Thoracic aorta (tissue), 2 donors: ENCODE measurements around the gene TAGLN2. TPM values are rescaled to one million over a fixed set of nuclear protein-coding genes. Genes with fewer than 3 reads are reported as not detected.

Source experiments
- ATAC-seq: fragments of 150-250 bp; one replicate; pipeline ENCODE4 v1.8.0; 2017; ENCODE audit warnings: low read depth; ENCODE audit not compliant: insufficient number of reproducible peaks, low FRiP score
- DNase-seq: peaks from one replicate; pipeline ENCODE4 v3.0.0-alpha.2; 2020; ENCODE audit warnings: low spot score
- H3K27ac ChIP-seq, 2 donors: fragments of 200-600 bp; sonication (generic); 1 replicate in 1 of 2; 2 replicates in 1 of 2; pipeline ENCODE4 v1.5.1; 2016; ENCODE audit warnings: mild to moderate bottlenecking in 2 of 2, moderate library complexity in 2 of 2
- H3K27me3 ChIP-seq: fragments of 200-600 bp; sonication (generic); replicated peaks from 2 replicates; pipeline ENCODE4 v1.6.0; 2016; ENCODE audit warnings: mild to moderate bottlenecking; ENCODE audit not compliant: insufficient read depth
- H3K36me3 ChIP-seq: fragments of 200-600 bp; sonication (generic); one replicate; pipeline ENCODE4 v1.5.1; 2016
- H3K4me1 ChIP-seq, 2 donors: fragments of 200-600 bp; sonication (generic); 1 replicate in 1 of 2; 2 replicates in 1 of 2; pipeline versions ENCODE4 v1.5.1 to v1.6.0; 2016; ENCODE audit warnings: low read depth in 2 of 2, mild to moderate bottlenecking in 1 of 2; ENCODE audit not compliant: control insufficient read depth in 1 of 2
- H3K4me3 ChIP-seq: fragments of 200-600 bp; sonication (generic); 2 replicates; pipeline ENCODE4 v1.5.1; 2016; ENCODE audit warnings: mild to moderate bottlenecking
- H3K9me3 ChIP-seq: fragments of 200-600 bp; sonication (generic); 2 replicates; pipeline ENCODE4 v1.5.1; 2016
- CTCF ChIP-seq: fragments of 200-600 bp; sonication (generic); IDR thresholded peaks from one replicate; pipeline ENCODE4 v1.5.1; 2019; ENCODE audit warnings: antibody characterized with exemption
- total RNA-seq, 2 donors: library from RNA; depleted of rRNA; stranded (reverse); fragments of >200 nt; gene quantifications; one replicate each; pipeline versions ENCODE4 v1.1.0 to v1.2.3, GENCODE V29; 2016

Gene TAGLN2
- total RNA-seq, 2 donors from 2014 or later, result 298 to 352 TPM

GRCh38 chr1:159944623-159945455, 19.5 kb upstream of the TAGLN2 start:
- no peak for DNase-seq
- TF ChIP-seq CTCF, result no peak
- H3K4me1 ChIP-seq, result peaks cover 10 to 14% of the 10 kb centered on the region in 2 donors
- H3K36me3 ChIP-seq, result no peaks in the 10 kb centered on the region
- H3K4me3 ChIP-seq, result peak overlapping the region; percentile 77
- H3K27me3 ChIP-seq, result no peaks in the 10 kb centered on the region
- ATAC-seq, result no peak
- H3K27ac ChIP-seq, result no peak overlapping the region
- H3K9me3 ChIP-seq, result no peaks in the 10 kb centered on the region

- TF ChIP-seq CTCF, result no peak
- H3K9me3 ChIP-seq, result no peaks in the 10 kb centered on the region
- H3K36me3 ChIP-seq, result no peaks in the 10 kb centered on the region
- no peaks in the 10 kb centered on the region for H3K27me3 ChIP-seq
- H3K4me1 ChIP-seq, result peaks cover 10 to 14% of the 10 kb centered on the region in 2 donors
- no peak overlapping the region for H3K4me3 ChIP-seq
- ATAC-seq (no peak), DNase-seq (no peak)
- H3K27ac ChIP-seq, result no peak overlapping the region
Observed at GRCh38 chr1:159943908-159944622, 18.8 kb upstream of the TAGLN2 start.

GRCh38 chr1:159943278-159943640, 18.0 kb upstream of the TAGLN2 start:
- H3K27ac ChIP-seq, result no peak overlapping the region
- peaks cover 10 to 14% of the 10 kb centered on the region in 2 donors for H3K4me1 ChIP-seq
- DNase-seq (no peak), ATAC-seq (no peak)
- no peaks in the 10 kb centered on the region for H3K27me3 ChIP-seq
- TF ChIP-seq CTCF, result no peak
- no peaks in the 10 kb centered on the region for H3K36me3 ChIP-seq
- no peak overlapping the region for H3K4me3 ChIP-seq
- H3K9me3 ChIP-seq, result no peaks in the 10 kb centered on the region

- ATAC-seq, result no peak
- no peaks in the 10 kb centered on the region for H3K27me3 ChIP-seq
Observed at GRCh38 chr1:159942632-159943277, 17.4 kb upstream of the TAGLN2 start.

More at GRCh38 chr1:159942632-159943277, 17.4 kb upstream of the TAGLN2 start:
- Histone ChIP-seq H3K4me3 (no peak overlapping the region), H3K36me3 (no peaks in the 10 kb centered on the region), H3K9me3 (no peaks in the 10 kb centered on the region), H3K27ac (no peak overlapping the region), H3K4me1 (peaks cover 10 to 14% of the 10 kb centered on the region in 2 donors)
- no peak for TF ChIP-seq CTCF
- DNase-seq, result no peak
